ENCODE data around the gene FAM13C.

Gene FAM13C

DNA sequence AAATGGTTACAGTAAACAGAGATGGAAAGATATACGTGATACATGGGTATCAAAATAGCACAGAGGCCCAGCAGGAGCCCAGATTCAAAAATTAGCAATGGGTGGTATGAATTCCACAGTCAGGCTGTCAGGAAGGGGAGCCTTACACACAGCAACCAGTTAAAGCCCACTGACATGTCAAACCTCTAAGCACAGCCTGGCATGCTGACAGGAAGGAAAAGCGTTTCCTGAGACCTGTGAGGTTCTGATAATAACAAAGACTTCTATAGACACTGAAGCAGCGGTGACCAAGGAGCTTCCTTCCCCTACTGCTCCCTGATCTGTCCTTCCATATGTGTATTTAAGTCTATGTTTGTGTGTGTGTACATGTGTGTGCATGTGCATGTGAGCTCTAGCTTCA lies 96.0 kb downstream of the FAM13C start:
- no peak overlapping the region for H3K27ac ChIP-seq (ENCODE audit: low read depth, low read length)
- H3K36me3 ChIP-seq (ENCODE audit: insufficient read depth, low read length) = no peaks in the 10 kb centered on the region
- H3K79me2 ChIP-seq (ENCODE audit: control insufficient read depth, insufficient read depth, low read length, unreplicated experiment) = no peaks in the 10 kb centered on the region
- H3K27me3 ChIP-seq (ENCODE audit: insufficient read depth, low read length) = peaks cover 51% of the 10 kb centered on the region
- no peak overlapping the region for H2AFZ ChIP-seq (ENCODE audit: low read length, unreplicated experiment)
- H3K4me3 ChIP-seq (ENCODE audit: low read depth, low read length) = no peak overlapping the region
- no peaks in the 10 kb centered on the region for H3K4me1 ChIP-seq (ENCODE audit: control insufficient read depth, insufficient read depth, low read length, unreplicated experiment)

DNA sequence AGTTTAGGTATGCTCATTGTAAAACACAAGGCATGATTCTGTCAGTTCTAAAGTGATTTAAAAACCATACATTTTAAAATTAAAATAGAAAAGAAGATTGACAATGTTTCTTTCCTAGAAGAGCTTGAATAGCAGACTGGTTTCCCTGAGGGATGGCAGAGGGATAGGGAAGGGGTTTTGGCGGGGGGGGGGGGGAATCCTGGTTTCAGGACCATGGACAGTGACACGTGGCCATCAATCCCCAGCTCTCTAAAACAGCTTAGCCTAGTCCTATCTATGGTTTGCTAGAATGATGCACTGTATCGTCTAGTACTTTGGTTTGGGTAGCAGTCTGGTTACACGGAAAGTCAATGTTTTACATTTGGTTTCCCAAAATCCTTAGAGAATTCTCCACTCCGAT lies 97.2 kb downstream of the FAM13C start:
- H3K27me3 ChIP-seq (ENCODE audit: insufficient read depth, low read length) = peaks cover 48% of the 10 kb centered on the region

DNA sequence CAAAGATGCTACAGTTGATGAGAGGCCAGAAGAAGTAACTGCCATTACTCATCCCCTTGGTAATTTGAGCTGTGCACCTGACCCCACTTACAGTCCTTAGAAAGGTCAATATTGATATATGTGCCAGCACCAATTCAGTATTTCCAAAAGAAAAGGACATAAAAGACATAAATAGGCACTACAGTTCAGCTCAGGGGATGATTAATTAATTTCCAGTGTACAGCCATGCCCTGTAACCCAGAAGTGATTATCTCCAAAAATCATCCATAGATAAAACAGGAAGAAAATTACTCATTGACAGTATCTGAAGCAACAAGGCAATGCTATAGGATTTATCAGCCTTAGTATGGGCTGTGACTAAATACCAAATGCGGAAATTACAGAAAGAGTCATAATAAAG lies 103.5 kb downstream of the FAM13C start:
- H3K36me3 ChIP-seq (ENCODE audit: insufficient read depth, low read length) = no peaks in the 10 kb centered on the region
- no peak overlapping the region for H3K4me3 ChIP-seq (ENCODE audit: low read depth, low read length)
- H3K27me3 ChIP-seq (ENCODE audit: insufficient read depth, low read length) = peaks cover 30% of the 10 kb centered on the region
- no peaks in the 10 kb centered on the region for H3K4me1 ChIP-seq (ENCODE audit: control insufficient read depth, insufficient read depth, low read length, unreplicated experiment)
- no peak overlapping the region for H3K27ac ChIP-seq (ENCODE audit: low read depth, low read length)
- no peak overlapping the region for H2AFZ ChIP-seq (ENCODE audit: low read length, unreplicated experiment)
- no peaks in the 10 kb centered on the region for H3K79me2 ChIP-seq (ENCODE audit: control insufficient read depth, insufficient read depth, low read length, unreplicated experiment)

More for the DNA sequence above, 97.2 kb downstream of the FAM13C start:
- no peaks in the 10 kb centered on the region for H3K4me1 ChIP-seq (ENCODE audit: control insufficient read depth, insufficient read depth, low read length, unreplicated experiment)
- H3K79me2 ChIP-seq (ENCODE audit: control insufficient read depth, insufficient read depth, low read length, unreplicated experiment) = no peaks in the 10 kb centered on the region
- H3K27ac ChIP-seq (ENCODE audit: low read depth, low read length) = no peak overlapping the region
- H3K4me3 ChIP-seq (ENCODE audit: low read depth, low read length) = no peak overlapping the region
- no peaks in the 10 kb centered on the region for H3K36me3 ChIP-seq (ENCODE audit: insufficient read depth, low read length)
- no peak overlapping the region for H2AFZ ChIP-seq (ENCODE audit: low read length, unreplicated experiment)

DNA sequence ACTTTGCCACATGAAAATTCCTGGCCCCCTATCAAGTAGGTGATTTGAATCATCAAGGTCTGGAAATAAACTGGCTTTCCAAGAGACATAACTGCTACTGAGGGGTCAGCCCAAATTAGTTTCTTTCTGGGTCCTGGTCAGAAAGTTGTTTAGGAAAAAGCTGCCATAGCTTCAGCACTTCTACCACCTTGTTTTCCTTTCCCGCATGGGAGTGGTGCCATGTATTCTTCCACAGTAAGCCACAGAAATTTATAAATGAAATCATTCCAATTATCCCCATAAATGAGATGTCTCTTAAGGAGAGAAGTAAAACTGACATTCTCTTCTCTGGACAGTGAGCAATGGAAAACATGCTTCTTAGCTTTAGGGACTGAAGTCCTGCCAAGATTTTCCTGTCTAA lies 105.1 kb downstream of the FAM13C start:
- Histone ChIP-seq H3K4me1 (ENCODE audit: control insufficient read depth, insufficient read depth, low read length, unreplicated experiment) (no peaks in the 10 kb centered on the region), H3K36me3 (ENCODE audit: insufficient read depth, low read length) (no peaks in the 10 kb centered on the region), H2AFZ (ENCODE audit: low read length, unreplicated experiment) (no peak overlapping the region), H3K4me3 (ENCODE audit: low read depth, low read length) (no peak overlapping the region), H3K27ac (ENCODE audit: low read depth, low read length) (no peak overlapping the region), H3K27me3 (ENCODE audit: insufficient read depth, low read length) (peaks cover 27% of the 10 kb centered on the region), H3K79me2 (ENCODE audit: control insufficient read depth, insufficient read depth, low read length, unreplicated experiment) (no peaks in the 10 kb centered on the region)

DNA sequence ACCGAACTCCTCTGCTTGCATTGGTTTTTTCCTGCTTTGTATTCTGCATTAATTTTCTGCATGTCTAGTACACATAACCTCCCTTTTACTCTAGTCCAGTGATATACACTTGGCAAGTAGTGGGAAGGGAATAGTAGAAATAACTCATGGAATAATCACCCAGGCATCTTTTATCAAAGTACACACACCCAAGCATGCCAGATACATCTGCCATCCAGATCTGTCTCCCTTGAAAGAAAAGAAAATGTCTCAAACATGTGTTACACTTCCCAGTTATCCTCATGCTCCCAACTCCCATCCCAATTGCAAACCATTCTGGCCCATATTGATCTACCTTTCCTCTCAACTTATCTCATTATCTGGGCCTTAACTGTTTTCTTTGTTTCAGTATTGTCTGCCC lies 106.9 kb downstream of the FAM13C start:
- H3K4me3 ChIP-seq (ENCODE audit: low read depth, low read length) = no peak overlapping the region
- H3K27me3 ChIP-seq (ENCODE audit: insufficient read depth, low read length) = peaks cover 30% of the 10 kb centered on the region
- H3K79me2 ChIP-seq (ENCODE audit: control insufficient read depth, insufficient read depth, low read length, unreplicated experiment) = no peaks in the 10 kb centered on the region
- H3K4me1 ChIP-seq (ENCODE audit: control insufficient read depth, insufficient read depth, low read length, unreplicated experiment) = no peaks in the 10 kb centered on the region
- H3K36me3 ChIP-seq (ENCODE audit: insufficient read depth, low read length) = no peaks in the 10 kb centered on the region
- H2AFZ ChIP-seq (ENCODE audit: low read length, unreplicated experiment) = no peak overlapping the region
- no peak overlapping the region for H3K27ac ChIP-seq (ENCODE audit: low read depth, low read length)

DNA sequence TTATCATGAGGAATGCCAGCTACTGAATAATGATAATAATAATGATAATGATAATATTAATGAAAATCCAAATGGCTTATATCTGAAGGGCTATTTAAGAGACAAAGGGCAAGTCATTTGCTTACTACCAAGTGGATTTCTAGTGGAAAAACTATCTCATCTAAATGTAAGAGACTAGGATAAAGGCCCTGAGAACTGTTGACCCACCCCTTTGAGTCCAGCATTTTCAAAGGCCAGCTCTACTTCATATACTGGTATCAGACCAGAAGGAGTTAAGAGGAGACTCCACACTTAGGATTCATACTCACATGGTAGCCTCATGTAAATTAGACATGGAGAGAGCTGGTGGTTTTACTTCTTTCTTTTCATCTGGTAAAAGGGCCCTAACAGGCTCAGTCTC lies 109.9 kb downstream of the FAM13C start:
- Histone ChIP-seq H3K36me3 (ENCODE audit: insufficient read depth, low read length) (no peaks in the 10 kb centered on the region), H3K27ac (ENCODE audit: low read depth, low read length) (no peak overlapping the region), H3K27me3 (ENCODE audit: insufficient read depth, low read length) (peaks cover 28% of the 10 kb centered on the region), H3K79me2 (ENCODE audit: control insufficient read depth, insufficient read depth, low read length, unreplicated experiment) (no peaks in the 10 kb centered on the region), H3K4me1 (ENCODE audit: control insufficient read depth, insufficient read depth, low read length, unreplicated experiment) (no peaks in the 10 kb centered on the region), H2AFZ (ENCODE audit: low read length, unreplicated experiment) (no peak overlapping the region), H3K4me3 (ENCODE audit: low read depth, low read length) (no peak overlapping the region)

DNA sequence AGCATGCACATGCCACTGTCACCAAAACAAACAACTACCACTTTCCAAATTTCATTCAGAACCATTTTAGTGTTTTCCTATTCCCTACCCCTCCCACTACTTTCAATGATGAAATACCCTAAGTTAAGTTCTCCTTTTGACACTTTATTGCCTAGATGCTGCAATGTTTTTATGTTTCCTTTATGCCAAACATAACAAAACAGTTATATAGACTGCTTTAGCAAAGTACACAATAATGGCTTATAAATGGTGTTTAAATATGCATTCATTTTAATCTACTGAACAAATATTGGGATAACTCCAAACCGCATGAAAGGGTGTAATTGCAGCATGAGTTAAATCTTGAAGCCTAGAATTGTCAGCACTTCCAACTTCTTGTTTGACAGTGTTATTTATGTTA lies 116.7 kb downstream of the FAM13C start:
- Histone ChIP-seq H3K27me3 (ENCODE audit: insufficient read depth, low read length) (peaks cover 3% of the 10 kb centered on the region; the same call in 1 of the 2 replicates), H3K79me2 (ENCODE audit: control insufficient read depth, insufficient read depth, low read length, unreplicated experiment) (no peaks in the 10 kb centered on the region), H3K4me1 (ENCODE audit: control insufficient read depth, insufficient read depth, low read length, unreplicated experiment) (no peaks in the 10 kb centered on the region), H3K27ac (ENCODE audit: low read depth, low read length) (no peak overlapping the region), H2AFZ (ENCODE audit: low read length, unreplicated experiment) (no peak overlapping the region), H3K4me3 (ENCODE audit: low read depth, low read length) (no peak overlapping the region), H3K36me3 (ENCODE audit: insufficient read depth, low read length) (no peaks in the 10 kb centered on the region)

DNA sequence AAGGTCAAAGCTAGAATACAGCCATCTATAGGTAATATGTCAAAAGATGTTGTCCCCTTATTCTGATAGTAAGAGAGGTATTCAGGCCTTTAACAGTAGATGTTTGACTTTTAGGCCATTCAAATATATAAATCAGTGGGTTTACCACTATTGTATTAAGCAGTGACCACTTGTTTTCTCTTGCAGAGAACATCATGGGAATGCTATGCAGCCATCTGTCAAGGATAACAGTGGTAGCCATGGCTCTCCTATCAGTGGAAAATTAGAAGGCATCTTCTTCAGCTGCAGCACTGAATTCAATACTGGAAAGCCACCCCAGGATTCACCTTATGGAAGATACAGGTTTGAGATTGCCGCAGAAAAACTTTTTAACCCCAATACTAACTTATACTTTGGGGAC lies 117.5 kb downstream of the FAM13C start:
- Histone ChIP-seq H3K27me3 (ENCODE audit: insufficient read depth, low read length) (no peaks in the 10 kb centered on the region; the same call in 1 of the 2 replicates), H2AFZ (ENCODE audit: low read length, unreplicated experiment) (no peak overlapping the region), H3K79me2 (ENCODE audit: control insufficient read depth, insufficient read depth, low read length, unreplicated experiment) (no peaks in the 10 kb centered on the region), H3K27ac (ENCODE audit: low read depth, low read length) (no peak overlapping the region), H3K4me3 (ENCODE audit: low read depth, low read length) (no peak overlapping the region), H3K36me3 (ENCODE audit: insufficient read depth, low read length) (no peaks in the 10 kb centered on the region), H3K4me1 (ENCODE audit: control insufficient read depth, insufficient read depth, low read length, unreplicated experiment) (no peaks in the 10 kb centered on the region)

DNA sequence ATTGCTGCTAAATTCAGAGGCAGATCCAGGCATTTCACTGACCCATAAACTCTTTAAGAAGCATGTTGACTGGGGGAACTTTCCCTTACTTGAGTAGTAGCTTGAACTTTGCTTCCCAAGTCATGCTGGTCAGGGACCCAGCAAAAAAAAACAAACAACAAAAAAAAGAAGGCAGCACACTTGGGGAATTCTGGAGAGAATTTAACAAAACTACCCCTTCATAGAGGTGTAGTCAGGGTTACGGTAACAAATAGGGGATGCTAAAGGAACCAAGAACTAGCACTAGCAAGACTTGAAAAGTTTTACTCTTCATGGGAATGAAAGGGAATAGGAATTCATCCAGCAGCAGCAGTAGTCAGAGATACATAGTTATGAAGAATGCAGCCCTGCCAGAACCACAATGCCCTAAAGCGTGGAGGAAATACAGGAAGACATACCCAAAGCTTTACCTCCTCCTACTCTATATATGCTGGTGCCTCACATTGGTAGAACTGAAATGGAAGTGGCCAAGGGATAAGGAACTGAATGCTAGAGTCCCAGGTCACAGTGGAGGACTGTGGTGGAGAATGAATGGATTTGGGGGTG lies 118.6 kb downstream of the FAM13C start:
- Histone ChIP-seq H3K4me3 (ENCODE audit: low read depth, low read length) (no peak overlapping the region), H3K27me3 (ENCODE audit: insufficient read depth, low read length) (no peaks in the 10 kb centered on the region; the same call in 1 of the 2 replicates), H3K36me3 (ENCODE audit: insufficient read depth, low read length) (no peaks in the 10 kb centered on the region), H3K4me1 (ENCODE audit: control insufficient read depth, insufficient read depth, low read length, unreplicated experiment) (no peaks in the 10 kb centered on the region), H3K27ac (ENCODE audit: low read depth, low read length) (no peak overlapping the region), H2AFZ (ENCODE audit: low read length, unreplicated experiment) (no peak overlapping the region), H3K79me2 (ENCODE audit: control insufficient read depth, insufficient read depth, low read length, unreplicated experiment) (no peaks in the 10 kb centered on the region)

DNA sequence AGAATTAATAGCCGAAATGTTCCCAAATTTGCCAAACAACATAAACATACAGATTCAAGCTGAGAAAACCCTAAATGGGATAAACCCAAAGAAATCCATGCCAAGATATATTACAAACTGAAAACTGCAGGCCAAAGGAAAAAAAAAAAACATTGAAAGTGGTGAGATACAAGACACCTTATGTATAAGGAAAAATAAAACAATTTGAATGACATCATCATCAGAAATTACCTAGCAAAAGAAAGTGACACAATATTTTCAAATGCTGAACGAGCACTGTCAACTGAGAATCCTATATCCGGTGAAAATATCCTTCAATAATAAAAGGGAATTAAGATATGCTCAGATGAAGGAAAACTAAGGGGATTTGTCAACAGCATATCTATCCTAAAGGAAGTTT lies 119.4 kb downstream of the FAM13C start:
- Histone ChIP-seq H3K79me2 (ENCODE audit: control insufficient read depth, insufficient read depth, low read length, unreplicated experiment) (no peaks in the 10 kb centered on the region), H3K27me3 (ENCODE audit: insufficient read depth, low read length) (no peaks in the 10 kb centered on the region; the same call in 1 of the 2 replicates), H3K36me3 (ENCODE audit: insufficient read depth, low read length) (no peaks in the 10 kb centered on the region), H3K27ac (ENCODE audit: low read depth, low read length) (no peak overlapping the region), H3K4me3 (ENCODE audit: low read depth, low read length) (no peak overlapping the region), H3K4me1 (ENCODE audit: control insufficient read depth, insufficient read depth, low read length, unreplicated experiment) (no peaks in the 10 kb centered on the region), H2AFZ (ENCODE audit: low read length, unreplicated experiment) (no peak overlapping the region)

DNA sequence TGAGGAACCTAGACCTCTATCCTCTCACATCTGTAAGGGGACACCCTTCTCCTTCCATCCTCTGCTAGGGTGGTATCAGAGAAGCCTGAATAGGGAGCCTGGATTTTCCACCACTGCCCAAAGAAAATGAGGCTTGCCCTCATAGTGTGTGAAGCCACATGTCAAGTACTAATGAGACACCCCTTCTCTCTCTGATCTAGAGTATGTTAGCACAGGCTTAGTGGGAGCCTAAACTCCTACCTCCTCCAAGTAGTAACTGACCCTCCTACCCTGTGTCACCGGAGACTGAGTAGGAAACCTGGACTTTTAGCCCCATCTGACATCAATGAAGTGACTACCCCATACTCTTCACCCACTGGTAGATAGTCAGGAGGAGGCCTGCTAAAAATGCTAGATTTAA lies 120.3 kb downstream of the FAM13C start:
- Histone ChIP-seq H3K27me3 (ENCODE audit: insufficient read depth, low read length) (no peaks in the 10 kb centered on the region; the same call in 1 of the 2 replicates), H2AFZ (ENCODE audit: low read length, unreplicated experiment) (no peak overlapping the region), H3K4me1 (ENCODE audit: control insufficient read depth, insufficient read depth, low read length, unreplicated experiment) (no peaks in the 10 kb centered on the region), H3K27ac (ENCODE audit: low read depth, low read length) (no peak overlapping the region), H3K4me3 (ENCODE audit: low read depth, low read length) (no peak overlapping the region), H3K79me2 (ENCODE audit: control insufficient read depth, insufficient read depth, low read length, unreplicated experiment) (no peaks in the 10 kb centered on the region), H3K36me3 (ENCODE audit: insufficient read depth, low read length) (no peaks in the 10 kb centered on the region)
